Vagina (tissue), 2 donors: ENCODE measurements around the gene RASSF7. TPM values are rescaled to one million over a fixed set of nuclear protein-coding genes. Genes with fewer than 3 reads are reported as not detected.

Experiments
- DNase-seq, 2 donors: peaks; one replicate each; pipeline ENCODE4 v3.0.0-alpha.2; 2017; ENCODE audit errors: extremely low spot score in 2 of 2
- H3K27ac ChIP-seq: fragments of 200-600 bp; sonication (generic); one replicate; pipeline ENCODE4 v1.5.1; 2019
- H3K27me3 ChIP-seq: fragments of 200-600 bp; sonication (generic); one replicate; pipeline ENCODE4 v1.5.1; 2019
- H3K36me3 ChIP-seq, 2 donors: fragments of 200-600 bp; sonication (generic); one replicate each; pipeline ENCODE4 v1.5.1; 2017 to 2019
- H3K4me1 ChIP-seq: fragments of 200-600 bp; sonication (generic); one replicate; pipeline ENCODE4 v1.5.1; 2019
- H3K4me3 ChIP-seq, 2 donors: fragments of 200-600 bp; sonication (generic); 1 replicate in 1 of 2; 2 replicates in 1 of 2; pipeline ENCODE4 v1.5.1; 2016 to 2019
- H3K9me3 ChIP-seq: fragments of 200-600 bp; sonication (generic); one replicate; pipeline ENCODE4 v1.5.1; 2019
- CTCF ChIP-seq, 3 experiments: fragments of 450-650 bp in 2 of 3; fragments of 200-600 bp in 1 of 3; sonication (generic) in 1 of 3; IDR thresholded peaks; one replicate each; pipeline ENCODE4 v1.5.1; 2017 to 2019; ENCODE audit warnings: antibody characterized with exemption in 3 of 3, mild to moderate bottlenecking in 2 of 3, moderate library complexity in 2 of 3
- POLR2A ChIP-seq, 2 donors: fragments of 450-650 bp; IDR thresholded peaks; one replicate each; pipeline ENCODE4 v1.6.1; 2017; ENCODE audit warnings: antibody characterized with exemption in 2 of 2, mild to moderate bottlenecking in 2 of 2, moderate library complexity in 2 of 2
- POLR2AphosphoS5 ChIP-seq, 2 donors: sonication (generic); formaldehyde crosslinking; IDR thresholded peaks; one replicate each; pipeline ENCODE4 v1.9.0; 2017; ENCODE audit warnings: antibody characterized with exemption in 2 of 2, mild to moderate bottlenecking in 2 of 2, low read depth in 1 of 2; ENCODE audit not compliant: insufficient read depth in 1 of 2
- intact Hi-C: fragments of 100-400 bp; cut with DNase I; formaldehyde crosslinking; loops from one replicate; pipeline ENCODE4 v1.15.1; 2023
- total RNA-seq: library from RNA; depleted of rRNA; stranded (reverse); fragments of >200 nt; gene quantifications from one replicate; pipeline ENCODE4 v1.2.3, GENCODE V29; 2016

Gene RASSF7
- total RNA-seq, 1 donor from 2014 or later = 14.7 TPM

GRCh38 chr11:537622-538430 lies 22.9 kb upstream of the RASSF7 start:
- DNase-seq = no peak
- peak overlapping the region; percentile 61 to 91 for H3K4me3 ChIP-seq
- intact Hi-C loops = no loop called here

GRCh38 chr11:538431-539051 lies 22.2 kb upstream of the RASSF7 start:
- H3K4me3 ChIP-seq = no peak overlapping the region
- H3K27ac ChIP-seq = no peak overlapping the region
- no peaks in the 10 kb centered on the region for H3K27me3 ChIP-seq
- peaks cover 0 to 2% of the 10 kb centered on the region in 2 donors for H3K36me3 ChIP-seq
- intact Hi-C loops = no loop called here
- peaks cover 35% of the 10 kb centered on the region for H3K4me1 ChIP-seq
- DNase-seq = no peak
- TF ChIP-seq POLR2AphosphoS5 (IDR thresholded peaks at IDR 0.05; ENCODE audit: insufficient read depth in 1 of 2, low read depth in 1 of 2) (no peak), CTCF (IDR thresholded peaks at IDR 0.05) (no peak), POLR2A (IDR thresholded peaks at IDR 0.05) (no peak)
- no peaks in the 10 kb centered on the region for H3K9me3 ChIP-seq

More at GRCh38 chr11:537622-538430, 22.9 kb upstream of the RASSF7 start:
- H3K4me1 ChIP-seq = peaks cover 42% of the 10 kb centered on the region
- TF ChIP-seq POLR2AphosphoS5 (IDR thresholded peaks at IDR 0.05; ENCODE audit: insufficient read depth in 1 of 2, low read depth in 1 of 2) = no peak
- no peak for TF ChIP-seq POLR2A (IDR thresholded peaks at IDR 0.05)
- no peak for TF ChIP-seq CTCF (IDR thresholded peaks at IDR 0.05)
- no peaks in the 10 kb centered on the region for H3K27me3 ChIP-seq
- no peak overlapping the region for H3K27ac ChIP-seq
- H3K36me3 ChIP-seq = peaks cover 0 to 10% of the 10 kb centered on the region in 2 donors
- H3K9me3 ChIP-seq = no peaks in the 10 kb centered on the region

- Histone ChIP-seq H3K4me3 (no peak overlapping the region), H3K27me3 (no peaks in the 10 kb centered on the region), H3K27ac (no peak overlapping the region), H3K4me1 (peaks cover 23% of the 10 kb centered on the region), H3K36me3 (no peaks in the 10 kb centered on the region), H3K9me3 (no peaks in the 10 kb centered on the region)
- DNase-seq = no peak
- intact Hi-C loops = no loop called here
- TF ChIP-seq POLR2AphosphoS5 (IDR thresholded peaks at IDR 0.05; ENCODE audit: insufficient read depth in 1 of 2, low read depth in 1 of 2) = no peak
- TF ChIP-seq POLR2A (IDR thresholded peaks at IDR 0.05) = no peak
- no peak for TF ChIP-seq CTCF (IDR thresholded peaks at IDR 0.05)
Measured at GRCh38 chr11:539971-540481, 20.7 kb upstream of the RASSF7 start.

- H3K27ac ChIP-seq = no peak overlapping the region
Measured at GRCh38 chr11:540583-541432, 20.0 kb upstream of the RASSF7 start.

More at GRCh38 chr11:540583-541432, 20.0 kb upstream of the RASSF7 start:
- TF ChIP-seq CTCF (IDR thresholded peaks at IDR 0.05) = no peak
- no peak for TF ChIP-seq POLR2A (IDR thresholded peaks at IDR 0.05)
- no peak for TF ChIP-seq POLR2AphosphoS5 (IDR thresholded peaks at IDR 0.05; ENCODE audit: insufficient read depth in 1 of 2, low read depth in 1 of 2)
- H3K36me3 ChIP-seq = no peaks in the 10 kb centered on the region
- no peak for DNase-seq
- H3K4me1 ChIP-seq = peaks cover 22% of the 10 kb centered on the region
- intact Hi-C loops = no loop called here
- H3K4me3 ChIP-seq = no peak overlapping the region
- H3K27me3 ChIP-seq = no peaks in the 10 kb centered on the region
- no peaks in the 10 kb centered on the region for H3K9me3 ChIP-seq
